Nephron progenitor cell (in vitro differentiated cells): ENCODE results near the gene ENSA.

Experiments used
- DNase-seq: peaks from one replicate; pipeline ENCODE4 v3.0.0; 2021
- H3K27ac Mint-ChIP-seq: 2 replicates; pipeline ENCODE4 v1.8.0; 2021; ENCODE audit warnings: mild to moderate bottlenecking, moderate library complexity, mixed read lengths
- H3K27me3 Mint-ChIP-seq: 2 replicates; pipeline ENCODE4 v1.8.0; 2021; ENCODE audit warnings: mild to moderate bottlenecking, low read depth, mixed read lengths; ENCODE audit not compliant: poor library complexity
- H3K36me3 Mint-ChIP-seq: 2 replicates; pipeline ENCODE4 v1.8.0; 2021; ENCODE audit warnings: low read depth, mixed read lengths
- H3K4me1 Mint-ChIP-seq: 2 replicates; pipeline ENCODE4 v1.8.0; 2021; ENCODE audit warnings: mixed read lengths
- H3K4me3 Mint-ChIP-seq: 2 replicates; pipeline ENCODE4 v1.8.0; 2021; ENCODE audit warnings: mild to moderate bottlenecking, moderate library complexity, mixed read lengths
- H3K9me3 Mint-ChIP-seq: 2 replicates; pipeline ENCODE4 v1.8.0; 2021; ENCODE audit warnings: mild to moderate bottlenecking, moderate library complexity, mixed read lengths
- TF ChIP-seq, protein P1 (sequence below): fragments of 200-600 bp; sonication (generic); IDR thresholded peaks from 2 replicates; pipeline ENCODE4 v1.5.0; 2021; ENCODE audit warnings: antibody characterized with exemption

The ENSA gene

DNA sequence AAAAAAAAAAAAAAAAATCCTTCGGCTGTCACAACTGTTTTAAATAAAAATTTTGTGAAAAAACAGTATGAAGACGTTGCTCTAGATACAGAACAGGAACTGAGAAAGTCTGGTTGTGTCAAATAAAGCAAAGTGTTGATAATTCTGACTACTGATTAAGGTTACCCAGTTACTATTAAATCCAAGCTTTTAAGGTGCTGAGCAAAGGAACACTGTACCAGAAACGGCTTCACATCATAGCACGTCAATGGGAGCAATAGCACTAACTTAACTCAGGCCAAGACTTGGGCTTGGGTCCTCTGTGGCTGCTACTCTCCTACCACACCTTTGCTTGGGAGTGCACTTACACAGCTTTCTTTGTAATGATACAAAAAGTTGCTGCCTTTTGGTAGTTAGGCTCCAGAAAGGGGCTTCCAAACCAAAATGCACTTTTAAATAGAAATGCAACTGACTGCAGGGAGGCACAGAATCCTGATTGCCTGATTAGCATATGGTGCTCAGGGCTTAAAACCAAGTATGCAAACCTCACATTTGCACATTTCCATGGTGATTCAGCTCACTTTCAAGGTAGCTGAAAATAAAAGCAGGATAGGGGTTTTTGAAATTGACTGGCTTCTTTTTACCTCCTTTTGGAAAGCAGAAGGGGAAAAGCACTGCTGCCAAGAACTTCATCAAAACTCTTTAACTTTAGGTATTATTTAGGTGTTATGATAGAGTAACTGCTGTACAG is 56.3 kb downstream of the ENSA start:
- Mint-ChIP-seq H3K27me3 (peaks cover 2% of the 10 kb centered on the region), H3K4me1 (peaks cover 62% of the 10 kb centered on the region), H3K27ac (no peak overlapping the region), H3K9me3 (no peaks in the 10 kb centered on the region), H3K4me3 (no peak overlapping the region), H3K36me3 (peaks cover 67% of the 10 kb centered on the region)
- TF ChIP-seq, protein P1, sequence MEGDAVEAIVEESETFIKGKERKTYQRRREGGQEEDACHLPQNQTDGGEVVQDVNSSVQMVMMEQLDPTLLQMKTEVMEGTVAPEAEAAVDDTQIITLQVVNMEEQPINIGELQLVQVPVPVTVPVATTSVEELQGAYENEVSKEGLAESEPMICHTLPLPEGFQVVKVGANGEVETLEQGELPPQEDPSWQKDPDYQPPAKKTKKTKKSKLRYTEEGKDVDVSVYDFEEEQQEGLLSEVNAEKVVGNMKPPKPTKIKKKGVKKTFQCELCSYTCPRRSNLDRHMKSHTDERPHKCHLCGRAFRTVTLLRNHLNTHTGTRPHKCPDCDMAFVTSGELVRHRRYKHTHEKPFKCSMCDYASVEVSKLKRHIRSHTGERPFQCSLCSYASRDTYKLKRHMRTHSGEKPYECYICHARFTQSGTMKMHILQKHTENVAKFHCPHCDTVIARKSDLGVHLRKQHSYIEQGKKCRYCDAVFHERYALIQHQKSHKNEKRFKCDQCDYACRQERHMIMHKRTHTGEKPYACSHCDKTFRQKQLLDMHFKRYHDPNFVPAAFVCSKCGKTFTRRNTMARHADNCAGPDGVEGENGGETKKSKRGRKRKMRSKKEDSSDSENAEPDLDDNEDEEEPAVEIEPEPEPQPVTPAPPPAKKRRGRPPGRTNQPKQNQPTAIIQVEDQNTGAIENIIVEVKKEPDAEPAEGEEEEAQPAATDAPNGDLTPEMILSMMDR = no peak
- no peak for DNase-seq
